ENCODE data around the gene MARCHF10.

- TF ChIP-seq CTCF (conservative IDR thresholded peaks at IDR 0.05; ENCODE audit: low read depth, low read length) (no peak), EZH2phosphoT487 (IDR thresholded peaks at IDR 0.05; ENCODE audit: borderline replicate concordance, low read length) (no peak), EZH2 (IDR thresholded peaks at IDR 0.05; ENCODE audit: low read length, unreplicated experiment) (no peak)
Measured at GRCh38 chr17:62703261-62703775, 104.8 kb downstream of the MARCHF10 start.

Measured in PC-3 (cell line).